ENCODE data around the gene SLC23A3. TPM values are rescaled to one million over a fixed set of nuclear protein-coding genes. Genes with fewer than 3 reads are reported as not detected.

SLC23A3 gene
- total RNA-seq, 1 donor from 2014 or later: 2.4 TPM

GRCh38 chr2:219199470-219200211 lies 29.8 kb upstream of the SLC23A3 start:
- no peak overlapping the region for H3K4me3 Mint-ChIP-seq (ENCODE audit: unreplicated experiment)
- TF ChIP-seq CTCF (IDR thresholded peaks at IDR 0.05): no peak
- H3K27me3 Mint-ChIP-seq (ENCODE audit: low read depth): peaks cover 9% of the 10 kb centered on the region
- no peak overlapping the region for H3K27ac Mint-ChIP-seq (ENCODE audit: unreplicated experiment)
- H3K36me3 Mint-ChIP-seq (ENCODE audit: low read depth): peaks cover 1% of the 10 kb centered on the region
- no peak for DNase-seq (ENCODE audit: low spot score)
- peaks cover 2% of the 10 kb centered on the region for H3K9me3 Mint-ChIP-seq (ENCODE audit: low read depth)
- H3K4me1 Mint-ChIP-seq (ENCODE audit: low read depth): no peaks in the 10 kb centered on the region

GRCh38 chr2:219198974-219199373 lies 29.1 kb upstream of the SLC23A3 start:
- H3K36me3 Mint-ChIP-seq (ENCODE audit: low read depth): no peaks in the 10 kb centered on the region
- no peak overlapping the region for H3K4me3 Mint-ChIP-seq (ENCODE audit: unreplicated experiment)
- no peak for TF ChIP-seq CTCF (IDR thresholded peaks at IDR 0.05)
- H3K27me3 Mint-ChIP-seq (ENCODE audit: low read depth): peaks cover 9% of the 10 kb centered on the region
- H3K4me1 Mint-ChIP-seq (ENCODE audit: low read depth): no peaks in the 10 kb centered on the region
- no peak for DNase-seq (ENCODE audit: low spot score)
- H3K27ac Mint-ChIP-seq (ENCODE audit: unreplicated experiment): no peak overlapping the region
- no peaks in the 10 kb centered on the region for H3K9me3 Mint-ChIP-seq (ENCODE audit: low read depth)

- DNase-seq (ENCODE audit: low spot score): no peak
- Mint-ChIP-seq H3K27ac (ENCODE audit: unreplicated experiment) (no peak overlapping the region), H3K27me3 (ENCODE audit: low read depth) (peaks cover 9% of the 10 kb centered on the region), H3K36me3 (ENCODE audit: low read depth) (no peaks in the 10 kb centered on the region), H3K4me1 (ENCODE audit: low read depth) (no peaks in the 10 kb centered on the region), H3K4me3 (ENCODE audit: unreplicated experiment) (no peak overlapping the region), H3K9me3 (ENCODE audit: low read depth) (no peaks in the 10 kb centered on the region)
- TF ChIP-seq CTCF (IDR thresholded peaks at IDR 0.05): no peak
Observed at GRCh38 chr2:219197388-219197787, 27.6 kb upstream of the SLC23A3 start.

GRCh38 chr2:219186754-219187456 lies 17.1 kb upstream of the SLC23A3 start:
- Mint-ChIP-seq H3K9me3 (ENCODE audit: low read depth) (no peaks in the 10 kb centered on the region), H3K4me3 (ENCODE audit: unreplicated experiment) (no peak overlapping the region), H3K4me1 (ENCODE audit: low read depth) (no peaks in the 10 kb centered on the region), H3K27ac (ENCODE audit: unreplicated experiment) (no peak overlapping the region), H3K27me3 (ENCODE audit: low read depth) (no peaks in the 10 kb centered on the region), H3K36me3 (ENCODE audit: low read depth) (peaks cover 17% of the 10 kb centered on the region)
- no peak for DNase-seq (ENCODE audit: low spot score)
- no peak for TF ChIP-seq CTCF (IDR thresholded peaks at IDR 0.05)

- no peak for DNase-seq (ENCODE audit: low spot score)
- Mint-ChIP-seq H3K27ac (ENCODE audit: unreplicated experiment) (no peak overlapping the region), H3K4me1 (ENCODE audit: low read depth) (peaks cover 7% of the 10 kb centered on the region), H3K36me3 (ENCODE audit: low read depth) (peaks cover 31% of the 10 kb centered on the region), H3K27me3 (ENCODE audit: low read depth) (no peaks in the 10 kb centered on the region), H3K9me3 (ENCODE audit: low read depth) (no peaks in the 10 kb centered on the region), H3K4me3 (ENCODE audit: unreplicated experiment) (no peak overlapping the region)
- no peak for TF ChIP-seq CTCF (IDR thresholded peaks at IDR 0.05)
Observed at GRCh38 chr2:219184121-219184520, 14.3 kb upstream of the SLC23A3 start.
